ENCODE results near the gene KEL. TPM values are rescaled to one million over a fixed set of nuclear protein-coding genes. Genes with fewer than 3 reads are reported as not detected.
A peak's percentile ranks its signal among the peaks of the same experiment; 100 is the strongest.

Gene KEL
- total and polyA plus RNA-seq, 2 donors from 2014 or later, result 0.28 to 0.39 TPM

- H3K9me3 ChIP-seq (ENCODE audit: control insufficient read depth in 2 of 3, insufficient read depth in 1 of 3, low read length in 3 of 3), result no peaks in the 10 kb centered on the region
- no peak overlapping the region for H3K4me3 ChIP-seq (ENCODE audit: low read length in 3 of 3)
- no peak overlapping the region for H3K9ac ChIP-seq (ENCODE audit: low read length in 3 of 3)
- H3K4me1 ChIP-seq (ENCODE audit: control insufficient read depth in 2 of 3, insufficient read depth in 2 of 3, low read depth in 1 of 3, low read length in 3 of 3), result peaks cover 0 to 4% (median 0%) of the 10 kb centered on the region in 3 donors
- no peak for TF ChIP-seq CTCF (IDR thresholded peaks at IDR 0.05; ENCODE audit: borderline replicate concordance, extremely low read depth, insufficient read depth)
- H3K36me3 ChIP-seq (ENCODE audit: control insufficient read depth in 2 of 3, insufficient read depth in 3 of 3, low read length in 3 of 3), result no peaks in the 10 kb centered on the region
- DNase-seq (no peak), FAIRE-seq (no peak)
- intact Hi-C loops (cut with DNase I), result no loop called here
- H3K27me3 ChIP-seq (ENCODE audit: control insufficient read depth, insufficient read depth, low read length), result no peaks in the 10 kb centered on the region
- H3K27ac ChIP-seq (ENCODE audit: low read depth in 2 of 2, low read length in 2 of 2), result no peak overlapping the region
These were observed 23.6 kb downstream of the KEL start for GRCh38 chr7:142938611-142939010.

DNA sequence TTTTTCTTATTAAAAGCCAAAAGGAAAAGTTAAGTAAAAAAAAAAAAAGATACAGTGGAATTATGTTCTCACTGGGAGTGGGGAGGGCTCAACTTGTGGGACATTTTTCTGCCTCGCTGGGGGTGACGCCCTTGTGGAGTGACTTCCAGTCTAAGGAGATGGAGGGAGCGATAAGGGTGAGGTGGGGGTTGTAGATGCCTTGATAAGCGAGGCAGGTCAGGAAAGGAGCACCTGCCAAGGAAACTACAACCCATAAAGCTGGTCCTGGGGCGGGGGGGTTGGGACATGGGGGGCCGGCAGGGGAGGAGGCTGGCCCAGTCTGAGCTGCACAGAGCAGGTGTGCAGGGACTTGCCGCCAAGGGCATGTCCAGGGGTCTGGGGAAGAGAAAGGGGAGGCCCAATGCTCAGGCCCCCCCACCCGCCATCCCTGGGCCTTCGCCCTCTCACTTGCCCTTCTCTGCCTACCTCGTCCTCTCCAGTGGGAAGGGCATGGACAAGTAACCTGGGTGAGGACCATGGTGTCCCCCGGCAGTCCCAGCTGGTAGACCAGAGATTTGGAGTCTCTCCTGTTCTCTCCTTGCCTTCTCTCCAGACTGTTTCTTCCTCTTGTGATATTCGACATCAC lies 26.1 kb downstream of the KEL start:
- Histone ChIP-seq H3K27ac (ENCODE audit: low read depth in 2 of 2, low read length in 2 of 2) (no peak overlapping the region), H3K36me3 (ENCODE audit: control insufficient read depth in 2 of 3, insufficient read depth in 3 of 3, low read length in 3 of 3) (no peaks in the 10 kb centered on the region), H3K4me1 (ENCODE audit: control insufficient read depth in 2 of 3, insufficient read depth in 2 of 3, low read depth in 1 of 3, low read length in 3 of 3) (peaks cover 0 to 4% (median 0%) of the 10 kb centered on the region in 3 donors), H3K9me3 (ENCODE audit: control insufficient read depth in 2 of 3, insufficient read depth in 1 of 3, low read length in 3 of 3) (no peaks in the 10 kb centered on the region), H3K9ac (ENCODE audit: low read length in 3 of 3) (no peak overlapping the region), H3K4me3 (ENCODE audit: low read length in 3 of 3) (no peak overlapping the region), H3K27me3 (ENCODE audit: control insufficient read depth, insufficient read depth, low read length) (no peaks in the 10 kb centered on the region)
- no peak for FAIRE-seq
- peak in 2 of 5 donors; percentile 21 for DNase-seq
- intact Hi-C loops (cut with DNase I), result no loop called here
- TF ChIP-seq CTCF (IDR thresholded peaks at IDR 0.05; ENCODE audit: borderline replicate concordance, extremely low read depth, insufficient read depth), result no peak

- H3K36me3 ChIP-seq (ENCODE audit: control insufficient read depth in 2 of 3, insufficient read depth in 3 of 3, low read length in 3 of 3), result no peaks in the 10 kb centered on the region
- intact Hi-C loops (cut with DNase I), result no loop called here
- TF ChIP-seq CTCF (IDR thresholded peaks at IDR 0.05; ENCODE audit: borderline replicate concordance, extremely low read depth, insufficient read depth), result no peak
- H3K9ac ChIP-seq (ENCODE audit: low read length in 3 of 3), result no peak overlapping the region
- FAIRE-seq (no peak), DNase-seq (no peak)
- no peak overlapping the region for H3K4me3 ChIP-seq (ENCODE audit: low read length in 3 of 3)
- no peaks in the 10 kb centered on the region for H3K9me3 ChIP-seq (ENCODE audit: control insufficient read depth in 2 of 3, insufficient read depth in 1 of 3, low read length in 3 of 3)
- H3K4me1 ChIP-seq (ENCODE audit: control insufficient read depth in 2 of 3, insufficient read depth in 2 of 3, low read depth in 1 of 3, low read length in 3 of 3), result peaks cover 0 to 4% (median 0%) of the 10 kb centered on the region in 3 donors
- no peak overlapping the region for H3K27ac ChIP-seq (ENCODE audit: low read depth in 2 of 2, low read length in 2 of 2)
- no peaks in the 10 kb centered on the region for H3K27me3 ChIP-seq (ENCODE audit: control insufficient read depth, insufficient read depth, low read length)
These were observed 28.1 kb downstream of the KEL start for GRCh38 chr7:142934056-142934455.

DNA sequence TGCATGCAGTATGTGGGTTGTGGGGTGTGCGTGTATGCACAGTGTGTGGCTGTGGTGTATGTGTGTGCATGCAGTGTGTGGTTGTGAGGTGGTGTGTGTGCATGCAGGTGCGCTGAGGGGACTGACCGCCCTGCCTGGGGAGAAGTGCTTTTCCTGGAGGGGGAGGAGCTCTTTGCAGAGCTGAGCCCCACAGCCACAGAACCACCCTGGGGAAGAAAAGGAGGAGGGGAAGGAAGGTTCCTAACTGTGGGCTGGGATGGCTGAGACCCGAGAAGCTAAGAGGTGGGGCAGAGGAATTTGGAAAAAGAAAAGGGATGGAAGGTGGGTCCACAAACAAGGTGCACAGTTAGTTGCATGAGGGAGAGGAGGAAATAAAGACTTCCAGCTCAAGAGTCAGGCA lies 28.5 kb downstream of the KEL start, which contains the start of gene TRPV5:
Gene TRPV5 (minus strand): TSS at position 123 of the 400 bp plus-strand sequence. CDS start 287 bp downstream, outside the sequence.
- no peak for DNase-seq
- Histone ChIP-seq H3K27ac (ENCODE audit: low read depth in 2 of 2, low read length in 2 of 2) (no peak within 1 kb of the TSS), H3K9ac (ENCODE audit: low read length in 3 of 3) (no peak within 1 kb of the TSS), H3K9me3 (ENCODE audit: control insufficient read depth in 2 of 3, insufficient read depth in 1 of 3, low read length in 3 of 3) (no peaks in the 10 kb centered on the region), H3K4me3 (ENCODE audit: low read length in 3 of 3) (no peak within 1 kb of the TSS), H3K36me3 (ENCODE audit: control insufficient read depth in 2 of 3, insufficient read depth in 3 of 3, low read length in 3 of 3) (no peaks in the 10 kb centered on the region), H3K4me1 (ENCODE audit: control insufficient read depth in 2 of 3, insufficient read depth in 2 of 3, low read depth in 1 of 3, low read length in 3 of 3) (peaks cover 0 to 4% (median 0%) of the 10 kb centered on the region in 3 donors), H3K27me3 (ENCODE audit: control insufficient read depth, insufficient read depth, low read length) (no peaks in the 10 kb centered on the region)
- no peak for FAIRE-seq
- intact Hi-C loops (cut with DNase I), result no loop called here
- TF ChIP-seq CTCF (IDR thresholded peaks at IDR 0.05; ENCODE audit: borderline replicate concordance, extremely low read depth, insufficient read depth), result no peak
